NT2/D1 (cell line): ENCODE results near the gene ETV5.

Experiments
- SUZ12 ChIP-seq: IDR thresholded peaks from 2 replicates; pipeline ENCODE4 v1.6.1; 2011; ENCODE audit not compliant: insufficient read length, insufficient read depth; ENCODE audit errors: extremely low read depth
- YY1 ChIP-seq: IDR thresholded peaks from 2 replicates; pipeline ENCODE4 v1.6.1; 2011; ENCODE audit not compliant: insufficient read length, insufficient read depth
- ZNF274 ChIP-seq: IDR thresholded peaks from 2 replicates; pipeline ENCODE4 v1.6.1; 2011; ENCODE audit warnings: mild to moderate bottlenecking, low read depth, low read length

- TF ChIP-seq YY1 (no peak), ZNF274 (no peak), SUZ12 (no peak)
These were observed 63.9 kb downstream of the ETV5 start for GRCh38 chr3:186044968-186045367.
